Mesendoderm (in vitro differentiated cells): ENCODE results near the gene IGSF9B.

Source experiments
- DNase-seq: peaks from one replicate; pipeline ENCODE4 v3.0.0; 2013
- H2AK5ac ChIP-seq: 2 replicates; pipeline ENCODE4 v1.6.1; 2013; ENCODE audit warnings: low read length, inconsistent platforms
- H2BK120ac ChIP-seq: 2 replicates; pipeline ENCODE4 v1.6.1; 2013; ENCODE audit warnings: low read depth, mild to moderate bottlenecking, low read length, moderate library complexity, mixed read lengths
- H2BK15ac ChIP-seq: replicated peaks from 2 replicates; pipeline ENCODE4 v1.6.1; 2013; ENCODE audit warnings: low read depth, mild to moderate bottlenecking, moderate library complexity
- H2BK5ac ChIP-seq: 2 replicates; pipeline ENCODE4 v1.6.1; 2013; ENCODE audit warnings: low read length, inconsistent platforms
- H3K18ac ChIP-seq: 2 replicates; pipeline ENCODE4 v1.6.1; 2013; ENCODE audit warnings: mild to moderate bottlenecking, low read length, mixed read lengths
- H3K23ac ChIP-seq: one replicate; pipeline ENCODE4 v1.6.1; 2013; ENCODE audit warnings: low read length
- H3K27ac ChIP-seq: 2 replicates; pipeline ENCODE4 v1.5.1; 2013; ENCODE audit warnings: low read depth, mild to moderate bottlenecking, inconsistent platforms, low read length, moderate library complexity
- H3K27me3 ChIP-seq: 2 replicates; pipeline ENCODE4 v1.6.1; 2013; ENCODE audit warnings: low read length, control low read depth, mild to moderate bottlenecking, inconsistent platforms; ENCODE audit not compliant: insufficient read depth, poor library complexity
- H3K36me3 ChIP-seq: 2 replicates; pipeline ENCODE4 v1.6.1; 2013; ENCODE audit warnings: low read length, inconsistent platforms; ENCODE audit not compliant: control insufficient read depth, insufficient read depth
- H3K4ac ChIP-seq: one replicate; pipeline ENCODE4 v1.6.1; 2013; ENCODE audit warnings: low read depth, mild to moderate bottlenecking, low read length, moderate library complexity
- H3K4me1 ChIP-seq: 2 replicates; pipeline ENCODE4 v1.6.1; 2013; ENCODE audit warnings: low read depth, low read length, inconsistent platforms; ENCODE audit not compliant: control insufficient read depth
- H3K4me2 ChIP-seq: 2 replicates; pipeline ENCODE4 v1.6.1; 2013; ENCODE audit warnings: low read length
- H3K4me3 ChIP-seq: 2 replicates; pipeline ENCODE4 v1.5.1; 2013; ENCODE audit warnings: mild to moderate bottlenecking, low read length
- H3K56ac ChIP-seq: one replicate; pipeline ENCODE4 v1.6.1; 2013; ENCODE audit warnings: low read length
- H3K79me1 ChIP-seq: 2 replicates; pipeline ENCODE4 v1.6.1; 2013; ENCODE audit warnings: low read length, inconsistent platforms
- H3K79me2 ChIP-seq: 2 replicates; pipeline ENCODE4 v1.6.1; 2013; ENCODE audit warnings: mild to moderate bottlenecking, low read length; ENCODE audit not compliant: control insufficient read depth, insufficient read depth
- H3K9ac ChIP-seq: 2 replicates; pipeline ENCODE4 v1.6.1; 2013; ENCODE audit warnings: low read length, inconsistent platforms
- H4K5ac ChIP-seq: one replicate; pipeline ENCODE4 v1.6.1; 2013; ENCODE audit warnings: low read length
- H4K8ac ChIP-seq: one replicate; pipeline ENCODE4 v1.6.1; 2013; ENCODE audit warnings: low read depth, mild to moderate bottlenecking, control low read depth, low read length, moderate library complexity
- WGBS: extraction: QIAGEN DNeasy Blood & Tissue Kit; methylation state at CpG from one replicate; pipeline ENCODE4 v1.1.7; 2013; ENCODE audit warnings: low lambda C conversion rate, missing lambda C conversion rate; ENCODE audit not compliant: insufficient coverage; ENCODE audit errors: extremely low coverage; 5-methylcytosine and 5-hydroxymethylcytosine counted together

The IGSF9B gene

DNA sequence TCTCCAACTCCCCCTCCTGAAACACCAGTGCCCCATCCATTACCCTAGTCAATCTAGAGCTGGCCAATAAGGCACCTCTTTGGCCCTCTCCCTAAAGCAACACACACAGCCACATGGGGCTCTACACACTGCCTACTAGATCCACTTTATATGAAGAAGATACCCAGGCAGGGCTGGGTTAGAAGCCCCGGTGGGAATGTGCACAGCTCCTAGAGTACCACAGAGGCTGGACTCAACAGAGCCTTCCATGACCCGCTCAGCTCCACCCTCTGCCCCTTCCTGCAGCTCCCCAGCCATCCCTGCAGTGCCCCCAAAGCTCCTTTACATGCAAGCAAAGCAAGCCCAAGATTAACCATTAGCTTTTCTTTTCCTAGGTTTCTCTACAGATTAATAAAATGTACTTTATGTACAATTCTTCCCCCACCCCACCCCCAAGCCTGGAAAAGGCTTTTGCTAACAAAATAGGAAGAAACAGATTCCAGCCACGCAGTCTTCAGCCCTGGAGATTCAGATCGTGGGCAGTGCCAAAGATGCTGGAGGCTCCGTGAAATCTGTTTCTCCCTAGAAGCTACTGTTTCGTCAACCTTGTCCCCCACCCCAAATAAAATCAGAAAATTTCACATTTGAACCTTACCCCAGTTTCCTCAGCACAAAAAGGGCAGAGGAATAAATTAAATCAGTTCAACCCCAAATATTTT is 51.8 kb downstream of the IGSF9B start:
- WGBS = no CpG with 5 or more reads among the region's 6 CpGs
- no peak overlapping the region for H3K4ac ChIP-seq
- no peak overlapping the region for H3K18ac ChIP-seq
- H2BK5ac ChIP-seq = no peak overlapping the region
- H3K27ac ChIP-seq = no peak overlapping the region
- H2BK120ac ChIP-seq = no peak overlapping the region
- no peaks in the 10 kb centered on the region for H3K79me2 ChIP-seq
- no peak overlapping the region for H4K5ac ChIP-seq
- no peak overlapping the region for H2BK15ac ChIP-seq
- H4K8ac ChIP-seq = no peak overlapping the region
- no peak overlapping the region for H2AK5ac ChIP-seq
- H3K4me3 ChIP-seq = no peak overlapping the region
- no peak overlapping the region for H3K4me2 ChIP-seq
- H3K23ac ChIP-seq = no peak overlapping the region
- H3K36me3 ChIP-seq = no peaks in the 10 kb centered on the region
- H3K79me1 ChIP-seq = peaks cover 3% of the 10 kb centered on the region
- H3K56ac ChIP-seq = no peak overlapping the region
- no peak for DNase-seq
- no peak overlapping the region for H3K9ac ChIP-seq
- H3K4me1 ChIP-seq = no peaks in the 10 kb centered on the region
- H3K27me3 ChIP-seq = no peaks in the 10 kb centered on the region

DNA sequence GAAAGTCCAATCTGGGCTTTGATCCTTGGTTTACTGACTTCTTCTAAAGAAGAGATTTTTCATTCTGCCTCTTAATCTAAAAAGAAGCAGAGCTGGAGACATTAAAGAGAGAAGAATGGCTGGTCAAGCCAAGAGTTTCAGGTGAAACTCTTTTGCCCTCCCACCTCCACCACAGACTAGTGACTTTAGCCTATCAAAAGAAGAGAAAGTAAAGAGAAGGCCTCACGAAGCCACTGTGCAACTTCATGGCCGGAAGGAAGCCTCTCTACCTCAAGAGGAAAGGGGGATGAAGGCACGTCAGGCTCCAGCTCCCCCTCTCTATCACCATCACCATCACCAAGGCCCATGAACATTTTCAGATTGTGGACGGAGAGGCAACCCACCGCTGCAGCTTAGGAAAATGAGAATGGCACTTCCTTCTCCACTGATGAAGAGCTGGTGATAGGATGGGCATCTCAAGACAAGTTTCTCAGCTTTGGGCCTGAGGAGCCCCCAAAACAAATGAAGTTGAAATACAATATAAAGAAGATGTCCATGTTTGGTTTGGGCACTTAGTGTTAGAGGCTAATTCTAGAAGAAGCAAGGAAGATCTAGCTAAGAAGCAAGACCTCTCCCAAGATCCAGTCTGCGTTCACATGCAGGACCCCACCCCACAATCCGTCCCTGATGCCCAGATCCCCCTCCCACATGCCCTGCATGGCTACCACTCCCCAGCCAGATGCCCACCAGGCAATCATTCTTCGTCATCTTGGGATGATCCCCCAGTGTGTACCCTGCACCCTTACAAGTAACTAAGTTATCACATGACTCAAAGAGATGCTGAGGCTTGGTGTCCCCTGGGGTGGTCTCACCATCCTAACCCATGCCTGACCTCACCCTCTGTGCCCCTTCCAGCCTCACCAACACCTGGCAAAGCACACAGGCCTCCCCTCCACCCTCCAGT is 52.6 kb downstream of the IGSF9B start:
- Histone ChIP-seq H3K27me3 (no peaks in the 10 kb centered on the region), H3K4me2 (no peak overlapping the region), H3K4ac (no peak overlapping the region), H3K56ac (no peak overlapping the region), H3K79me1 (peaks cover 3% of the 10 kb centered on the region), H3K79me2 (no peaks in the 10 kb centered on the region), H3K36me3 (no peaks in the 10 kb centered on the region), H2BK15ac (no peak overlapping the region), H2BK5ac (no peak overlapping the region), H4K5ac (no peak overlapping the region), H3K4me1 (no peaks in the 10 kb centered on the region), H3K4me3 (no peak overlapping the region), H3K18ac (no peak overlapping the region), H2AK5ac (no peak overlapping the region), H2BK120ac (no peak overlapping the region), H4K8ac (no peak overlapping the region), H3K23ac (no peak overlapping the region), H3K9ac (no peak overlapping the region), H3K27ac (no peak overlapping the region)
- DNase-seq = no peak
- no CpG with 5 or more reads among the region's 8 CpGs for WGBS

DNA sequence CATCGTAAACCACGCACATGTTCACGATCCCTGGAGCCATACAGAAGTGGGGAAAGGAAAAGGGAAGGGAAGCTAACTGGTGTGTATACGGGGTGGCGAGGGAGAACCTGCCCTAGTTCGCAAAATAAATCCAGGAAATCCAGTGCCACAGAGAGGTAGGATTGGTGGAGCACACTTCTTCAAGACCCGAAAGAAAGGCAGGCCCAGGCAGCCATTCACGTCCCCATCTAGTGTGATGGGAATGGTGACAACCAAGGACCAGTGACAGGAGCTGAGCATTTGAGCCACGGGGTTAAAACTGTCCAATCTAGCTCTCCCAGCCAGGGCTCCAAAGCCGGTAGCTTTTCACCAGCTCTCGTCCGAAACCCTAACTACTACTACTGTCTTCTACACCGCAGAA is 53.7 kb downstream of the IGSF9B start:
- no CpG with 5 or more reads among the region's 13 CpGs for WGBS
- Histone ChIP-seq H2BK5ac (no peak overlapping the region), H3K27ac (no peak overlapping the region)

DNA sequence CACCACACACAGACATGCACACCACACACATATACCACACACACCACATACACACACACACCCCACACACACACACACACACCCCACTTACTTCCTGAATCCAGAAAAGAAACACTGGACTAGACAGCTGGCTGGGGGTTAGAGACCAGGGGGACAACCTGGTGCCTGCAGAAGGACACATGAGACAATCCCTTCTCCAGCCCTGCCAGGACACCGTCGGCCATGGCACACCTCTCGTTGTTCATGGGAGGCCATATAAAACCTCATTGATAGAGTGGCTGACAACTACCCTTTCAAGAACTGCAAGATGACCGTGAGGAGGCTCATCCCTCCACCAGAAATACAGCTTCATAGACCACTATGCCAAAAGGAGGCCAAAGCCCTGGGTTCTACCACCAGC is 54.3 kb downstream of the IGSF9B start:
- WGBS = no CpG with 5 or more reads among the region's 4 CpGs
- no peak overlapping the region for H4K5ac ChIP-seq
- no peak for DNase-seq

More for the DNA sequence above, 53.7 kb downstream of the IGSF9B start:
- no peak overlapping the region for H3K4me3 ChIP-seq
- no peak overlapping the region for H3K4ac ChIP-seq
- no peaks in the 10 kb centered on the region for H3K79me2 ChIP-seq
- H3K9ac ChIP-seq = no peak overlapping the region
- H3K4me2 ChIP-seq = no peak overlapping the region
- no peak overlapping the region for H2AK5ac ChIP-seq
- no peak overlapping the region for H3K18ac ChIP-seq
- no peak for DNase-seq
- H3K36me3 ChIP-seq = no peaks in the 10 kb centered on the region
- H3K23ac ChIP-seq = no peak overlapping the region
- no peaks in the 10 kb centered on the region for H3K27me3 ChIP-seq
- H2BK120ac ChIP-seq = no peak overlapping the region
- no peak overlapping the region for H4K5ac ChIP-seq
- no peaks in the 10 kb centered on the region for H3K4me1 ChIP-seq
- H2BK15ac ChIP-seq = no peak overlapping the region
- peaks cover 3% of the 10 kb centered on the region for H3K79me1 ChIP-seq
- H4K8ac ChIP-seq = no peak overlapping the region
- H3K56ac ChIP-seq = no peak overlapping the region

DNA sequence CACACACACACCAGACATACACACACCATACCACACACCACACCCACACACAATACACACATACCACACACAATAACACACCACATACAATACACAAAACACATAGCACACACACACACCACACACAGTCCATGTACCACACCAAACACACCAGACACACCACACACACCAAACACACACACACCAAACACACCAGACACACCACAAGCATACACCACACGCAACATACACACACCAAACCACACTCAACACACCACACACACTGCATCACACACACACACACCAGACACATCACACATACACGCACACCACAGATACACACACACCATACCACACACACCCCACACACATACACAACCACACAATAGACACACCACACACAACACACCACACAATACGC is 54.8 kb downstream of the IGSF9B start:
- no peaks in the 10 kb centered on the region for H3K79me2 ChIP-seq
- no peaks in the 10 kb centered on the region for H3K36me3 ChIP-seq
- H4K5ac ChIP-seq = no peak overlapping the region
- no peak overlapping the region for H3K23ac ChIP-seq
- H2BK120ac ChIP-seq = no peak overlapping the region
- H2BK5ac ChIP-seq = no peak overlapping the region
- no peak overlapping the region for H4K8ac ChIP-seq
- no peaks in the 10 kb centered on the region for H3K4me1 ChIP-seq
- no peak overlapping the region for H2BK15ac ChIP-seq
- no peak overlapping the region for H2AK5ac ChIP-seq
- no peak overlapping the region for H3K4ac ChIP-seq
- no peak overlapping the region for H3K18ac ChIP-seq
- no peak overlapping the region for H3K56ac ChIP-seq
- H3K9ac ChIP-seq = no peak overlapping the region
- H3K27ac ChIP-seq = no peak overlapping the region
- H3K4me3 ChIP-seq = no peak overlapping the region
- H3K27me3 ChIP-seq = no peaks in the 10 kb centered on the region
- no peak for DNase-seq
- H3K4me2 ChIP-seq = no peak overlapping the region
- H3K79me1 ChIP-seq = peaks cover 3% of the 10 kb centered on the region
- WGBS = 100% methylated on average over 1 of the region's 3 CpGs

More for the DNA sequence above, 54.3 kb downstream of the IGSF9B start:
- Histone ChIP-seq H3K27ac (no peak overlapping the region), H3K4me1 (no peaks in the 10 kb centered on the region), H3K56ac (no peak overlapping the region), H3K79me2 (no peaks in the 10 kb centered on the region), H2BK15ac (no peak overlapping the region), H3K4me2 (no peak overlapping the region), H4K8ac (no peak overlapping the region), H3K27me3 (no peaks in the 10 kb centered on the region), H3K23ac (no peak overlapping the region), H3K79me1 (peaks cover 3% of the 10 kb centered on the region), H3K9ac (no peak overlapping the region), H3K36me3 (no peaks in the 10 kb centered on the region), H3K4ac (no peak overlapping the region), H3K4me3 (no peak overlapping the region), H2BK5ac (no peak overlapping the region), H2BK120ac (no peak overlapping the region), H2AK5ac (no peak overlapping the region), H3K18ac (no peak overlapping the region)
